ENCODE measurements around the gene GZF1. TPM values are rescaled to one million over a fixed set of nuclear protein-coding genes. Genes with fewer than 3 reads are reported as not detected.

Gene GZF1
- total RNA-seq, result 9.6 and 18.8 TPM in 2 replicates

DNA sequence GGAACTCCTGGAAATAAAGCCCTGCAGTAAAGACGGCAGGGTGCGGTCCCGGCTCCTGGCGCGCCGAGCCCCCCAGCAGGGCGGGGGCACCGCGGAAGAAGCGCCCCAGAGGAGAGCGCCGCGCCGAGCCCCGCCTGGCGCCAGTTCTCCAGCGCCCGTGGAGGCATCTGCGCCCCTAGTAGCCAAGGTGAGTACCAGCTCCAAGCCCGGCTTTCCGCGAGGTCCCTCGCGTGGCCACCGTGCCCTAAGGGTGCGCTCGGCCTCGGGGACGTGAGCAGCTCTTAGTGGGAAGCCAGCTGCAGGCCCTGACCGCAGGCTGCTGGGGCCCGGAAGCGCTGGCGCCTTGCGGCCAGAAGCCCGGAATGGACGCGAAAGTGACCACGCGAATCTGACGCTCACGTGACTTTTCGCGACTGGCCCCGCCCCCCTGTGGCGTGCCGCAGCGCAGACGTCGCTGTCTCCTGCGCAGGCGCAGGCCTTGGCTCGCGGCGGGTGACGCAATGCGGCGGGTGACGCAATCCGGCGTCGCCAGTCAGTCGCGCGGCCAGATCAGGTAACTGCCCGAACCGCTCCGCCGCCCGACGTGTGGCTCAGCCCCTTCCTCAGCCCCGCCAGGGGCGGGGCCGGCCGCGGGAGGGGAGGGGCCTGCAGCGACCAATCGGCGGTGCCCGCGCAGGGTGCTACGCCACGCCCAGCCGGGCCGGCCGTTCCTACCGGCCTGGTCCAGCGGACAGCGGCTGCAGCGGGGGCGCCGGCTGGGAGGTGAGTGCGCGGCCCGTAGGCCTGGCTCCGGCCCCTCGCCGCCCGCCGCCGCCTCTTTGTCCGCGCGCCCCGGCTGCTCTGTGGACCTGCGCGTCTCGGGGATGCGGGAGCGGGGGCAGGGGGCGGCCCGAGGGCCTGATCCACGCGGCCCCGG, at the start of gene GZF1:
GZF1 (plus strand) TSS at position 707 of the 916 bp plus-strand sequence. CDS start 2,202 bp downstream, outside the sequence.
- peak; percentile 99 for DNase-seq (ENCODE audit: low read depth in 2 of 2)

DNA sequence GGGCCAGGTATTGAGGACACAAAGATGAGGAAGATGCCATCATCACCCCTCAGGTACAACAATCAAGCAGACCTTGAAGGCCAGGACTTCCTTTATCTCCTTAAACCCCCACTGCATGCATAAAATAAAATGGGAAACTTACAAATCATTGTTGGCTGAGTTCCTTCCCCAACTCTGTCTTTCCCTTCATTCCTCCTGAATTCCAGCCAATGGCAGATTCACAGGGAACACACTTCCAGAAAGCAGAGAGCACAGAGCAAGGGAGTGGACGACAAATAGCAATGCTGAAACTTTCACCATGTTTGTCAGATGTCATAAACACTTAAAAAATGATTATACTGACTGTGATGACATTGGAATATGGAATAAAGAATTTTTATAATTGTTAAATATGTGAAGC, 48.7 kb upstream of the GZF1 start:
- DNase-seq (ENCODE audit: low read depth in 2 of 2), result no peak

DNA sequence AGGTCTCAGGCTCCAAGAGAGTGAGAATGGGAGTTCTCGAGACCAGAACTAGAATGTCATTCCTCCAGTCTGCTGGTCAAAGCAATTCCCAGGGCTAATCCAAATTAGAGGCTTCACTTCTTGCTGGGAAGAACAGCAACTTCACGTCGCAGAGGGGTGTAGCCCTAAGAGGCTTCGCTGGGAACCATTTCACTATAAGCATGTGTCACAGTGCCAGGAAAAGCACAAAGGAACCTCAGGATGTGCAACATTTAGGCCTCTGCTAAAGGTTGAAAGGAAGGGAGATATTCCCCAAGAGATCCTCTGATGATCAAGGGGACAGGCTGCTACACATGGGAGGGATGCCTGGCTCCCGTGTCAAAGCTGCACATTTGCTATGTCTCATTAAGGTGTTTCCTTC, 47.3 kb upstream of the GZF1 start:
- DNase-seq (ENCODE audit: low read depth in 2 of 2), result no peak

- DNase-seq (ENCODE audit: low read depth in 2 of 2), result no peak
These were observed 46.9 kb upstream of the GZF1 start for GRCh38 chr20:23315099-23315498.

DNA sequence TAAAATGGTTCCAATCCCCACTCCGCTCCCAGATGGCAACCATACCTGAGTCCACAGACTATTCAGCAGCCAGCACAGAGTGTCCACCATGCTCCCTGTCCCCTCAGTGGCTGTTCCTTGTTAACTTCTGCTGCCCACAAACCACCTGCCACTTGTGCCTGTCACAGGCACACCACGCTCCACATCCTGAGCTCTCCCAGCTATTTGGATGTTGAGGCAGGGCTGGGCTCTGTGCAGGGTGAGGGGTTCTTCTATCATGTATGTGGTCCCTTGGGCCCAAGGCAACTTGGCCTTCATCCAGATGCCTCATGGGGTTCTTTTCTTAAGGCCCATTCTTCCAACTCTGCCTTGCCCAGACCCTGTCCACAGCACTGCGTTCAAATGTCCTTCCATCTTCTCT, 45.4 kb upstream of the GZF1 start:
- DNase-seq (ENCODE audit: low read depth in 2 of 2), result no peak

GRCh38 chr20:23317081-23317480, 44.9 kb upstream of the GZF1 start:
- DNase-seq (ENCODE audit: low read depth in 2 of 2), result peak in 1 of 2 donors; percentile 43

DNA sequence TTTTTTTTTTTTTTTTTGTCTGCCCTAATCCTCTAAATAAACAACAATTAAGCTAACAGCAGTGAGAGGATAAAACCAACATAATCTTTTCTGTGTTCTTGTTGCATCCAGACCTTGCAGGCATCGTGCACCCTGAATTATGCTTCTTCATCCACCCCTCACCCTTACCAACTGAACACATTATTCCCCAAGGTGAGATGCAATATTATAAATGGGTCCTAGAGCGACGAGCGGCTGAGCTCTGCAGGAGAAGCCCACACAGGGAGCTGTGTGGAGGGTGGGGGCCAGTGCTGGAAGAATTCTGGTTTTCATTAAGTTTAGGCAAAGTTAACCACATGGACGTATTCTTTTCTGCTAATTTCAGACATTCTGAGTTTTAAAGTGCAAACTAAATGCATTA, 43.6 kb upstream of the GZF1 start:
- DNase-seq (ENCODE audit: low read depth in 2 of 2), result no peak

DNA sequence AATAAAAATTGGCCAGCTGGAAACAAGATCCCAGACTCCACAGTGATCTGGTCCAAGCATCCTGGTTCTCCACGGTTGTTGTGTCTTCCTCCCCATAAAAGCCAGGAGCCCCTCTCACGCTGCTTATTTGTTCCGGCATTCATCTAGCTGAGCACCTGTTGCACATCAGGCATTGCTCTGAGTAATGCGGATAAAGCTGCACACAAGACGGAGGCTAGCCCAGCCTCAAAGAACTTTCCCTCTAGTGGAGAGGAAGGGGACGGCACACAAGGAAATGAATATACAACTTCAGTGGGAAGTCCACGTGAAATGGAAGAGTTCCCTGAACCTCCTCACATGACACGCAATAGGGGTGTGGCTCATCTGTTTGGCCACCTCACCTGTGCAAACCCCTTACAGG, 41.7 kb upstream of the GZF1 start:
- peak; percentile 23 to 58 for DNase-seq (ENCODE audit: low read depth in 2 of 2)

GRCh38 chr20:23325107-23325506, 36.9 kb upstream of the GZF1 start:
- no peak for DNase-seq (ENCODE audit: low read depth in 2 of 2)

GRCh38 chr20:23326774-23327173, 35.2 kb upstream of the GZF1 start:
- DNase-seq (ENCODE audit: low read depth in 2 of 2), result no peak

GRCh38 chr20:23327617-23328333, 34.2 kb upstream of the GZF1 start:
- no peak for DNase-seq (ENCODE audit: low read depth in 2 of 2)

- peak; percentile 72 to 82 for DNase-seq (ENCODE audit: low read depth in 2 of 2)
These were observed 30.3 kb upstream of the GZF1 start for GRCh38 chr20:23331450-23332350.

DNA sequence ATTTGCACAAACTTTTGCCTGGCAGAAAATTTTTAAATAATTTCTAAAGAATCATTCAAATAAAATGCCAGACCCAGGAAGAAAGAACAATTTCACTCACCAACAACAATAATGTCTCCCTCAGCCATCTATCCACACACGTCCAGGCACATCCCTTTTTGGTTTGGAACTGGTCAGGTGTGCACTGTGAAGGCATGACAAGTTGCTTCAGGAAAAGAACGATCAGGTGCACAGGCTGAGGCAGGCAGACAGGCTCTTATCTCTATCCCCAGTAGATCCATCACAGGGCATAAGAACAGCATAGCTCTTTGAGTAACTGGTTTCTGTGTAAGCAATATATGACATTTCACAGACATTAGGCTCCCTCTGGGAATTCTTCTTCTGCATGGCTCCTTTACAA, 29.5 kb upstream of the GZF1 start:
- DNase-seq (ENCODE audit: low read depth in 2 of 2), result no peak

GRCh38 chr20:23334111-23334510, 27.9 kb upstream of the GZF1 start:
- no peak for DNase-seq (ENCODE audit: low read depth in 2 of 2)

DNA sequence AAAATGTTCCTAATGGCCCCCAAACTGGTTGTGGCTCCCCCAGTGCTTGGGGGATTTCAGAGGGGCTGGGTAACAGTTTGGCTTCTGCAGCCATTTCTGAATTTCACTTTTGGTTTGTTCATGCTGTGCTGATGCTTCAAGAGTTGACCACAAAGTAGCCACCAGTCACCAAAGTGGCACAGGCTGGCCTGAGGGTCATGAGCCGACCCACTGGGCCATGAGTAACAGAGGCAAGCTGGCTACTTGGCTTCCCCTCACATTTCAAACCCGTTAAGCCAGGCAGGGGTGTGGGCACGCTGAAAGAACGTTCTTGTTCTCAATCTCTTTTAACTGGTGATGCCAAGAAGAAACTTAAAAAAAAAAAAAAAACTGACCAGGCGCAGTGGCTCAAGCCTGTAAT, 26.5 kb upstream of the GZF1 start:
- DNase-seq (ENCODE audit: low read depth in 2 of 2), result no peak

DNA sequence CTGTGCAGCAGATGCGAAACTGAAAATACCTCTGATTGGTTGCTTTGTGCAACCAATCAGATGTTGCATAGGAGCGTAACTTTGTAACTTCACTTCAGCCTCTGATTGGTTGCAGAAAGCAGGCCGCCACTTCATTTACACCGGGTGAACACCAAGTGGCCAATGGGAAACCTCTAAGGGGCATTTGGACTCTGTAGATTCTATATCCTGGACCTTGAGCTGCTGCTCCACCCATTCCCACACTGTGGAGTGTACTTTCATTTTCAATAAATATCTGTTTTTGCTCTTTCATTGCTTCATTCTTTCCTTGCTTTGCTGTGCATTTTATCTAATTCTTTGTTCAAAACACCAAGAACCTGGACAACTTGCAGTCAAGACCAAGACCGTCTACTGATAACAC, 25.5 kb upstream of the GZF1 start:
- no peak for DNase-seq (ENCODE audit: low read depth in 2 of 2)

DNA sequence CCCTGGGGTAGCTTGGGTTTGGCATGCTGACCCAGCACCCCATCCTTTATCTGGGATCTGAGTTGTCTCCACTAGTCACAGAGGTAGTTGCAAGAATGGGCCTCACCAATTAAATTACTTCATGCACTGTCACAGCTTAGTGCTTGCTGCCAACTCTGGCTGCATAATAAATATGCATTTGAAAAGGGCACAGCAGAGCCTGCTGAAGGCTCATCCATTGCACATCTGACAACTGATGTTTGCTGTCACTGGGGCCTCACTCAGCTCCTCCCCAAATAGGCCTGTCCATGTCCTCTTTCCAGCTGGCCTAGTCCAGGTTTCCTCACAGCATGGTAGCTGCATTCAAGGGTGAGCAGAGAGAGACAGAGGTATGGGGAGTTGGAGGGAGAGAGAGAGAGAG, 24.7 kb upstream of the GZF1 start:
- DNase-seq (ENCODE audit: low read depth in 2 of 2), result no peak

GRCh38 chr20:23339986-23340385, 22.0 kb upstream of the GZF1 start:
- no peak for DNase-seq (ENCODE audit: low read depth in 2 of 2)

DNA sequence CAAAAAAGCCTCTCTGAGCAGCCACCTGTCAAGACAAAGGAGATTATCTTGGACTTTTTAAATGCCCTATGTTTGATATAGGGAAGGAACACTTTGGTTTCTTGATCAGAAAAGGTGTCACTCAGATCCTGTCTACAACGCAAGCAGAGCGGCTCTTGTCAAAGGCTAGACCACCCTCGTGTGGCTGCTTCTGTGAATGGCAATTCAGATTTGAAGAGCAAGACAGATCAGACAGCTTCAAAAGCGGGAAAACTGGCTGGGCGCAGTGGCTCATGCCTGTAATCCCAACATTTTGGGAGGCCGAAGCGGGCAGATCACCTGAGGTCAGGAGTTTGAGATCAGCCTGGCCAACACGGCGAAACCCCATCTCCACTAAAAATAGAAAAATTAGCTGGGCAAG, 21.5 kb upstream of the GZF1 start:
- DNase-seq (ENCODE audit: low read depth in 2 of 2), result peak; percentile 87 to 91

- no peak for DNase-seq (ENCODE audit: low read depth in 2 of 2)
These were observed 20.9 kb upstream of the GZF1 start for GRCh38 chr20:23341073-23341472.

DNA sequence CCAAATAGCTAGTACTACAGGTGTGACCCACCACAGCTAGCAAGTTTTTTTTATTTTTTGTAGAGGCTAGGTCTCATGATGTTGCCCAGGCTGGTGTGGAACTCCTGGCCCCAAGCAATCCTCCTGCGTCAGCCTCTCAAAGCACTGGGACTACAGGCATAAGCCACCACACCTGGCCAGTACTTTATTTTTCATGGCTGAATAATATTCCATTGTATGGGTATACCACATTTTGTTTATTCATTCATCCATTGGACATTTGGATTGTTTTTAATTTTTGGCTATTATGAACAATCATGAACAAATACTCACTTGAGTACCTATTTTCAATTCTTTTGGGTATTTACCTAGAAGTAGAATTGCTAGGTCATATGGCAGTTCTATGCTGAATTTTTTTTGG, 18.4 kb upstream of the GZF1 start:
- DNase-seq (ENCODE audit: low read depth in 2 of 2), result no peak

- no peak for DNase-seq (ENCODE audit: low read depth in 2 of 2)
These were observed 17.6 kb upstream of the GZF1 start for GRCh38 chr20:23344336-23344735.
